HepG2 (cell line): ENCODE measurements around the gene PRKAG1. TPM values are rescaled to one million over a fixed set of nuclear protein-coding genes. Genes with fewer than 3 reads are reported as not detected.
A peak's percentile ranks its signal among the peaks of the same experiment; 100 is the strongest.

Experiments used
- CEBPG ChIP-seq: IDR thresholded peaks from 2 replicates; pipeline ENCODE4 v1.6.1; 2016
- GATAD1 ChIP-seq: IDR thresholded peaks from 2 replicates; pipeline ENCODE4 v1.6.1; 2016; ENCODE audit warnings: missing genetic modification reagents, missing compliant biosample characterization
- GTF3A ChIP-seq: sonication (generic); formaldehyde crosslinking; conservative IDR thresholded peaks from 2 replicates; pipeline ENCODE4 v1.4.0; 2020; ENCODE audit warnings: mild to moderate bottlenecking, missing genetic modification reagents
- HDAC6 ChIP-seq: fragments of 200-600 bp; sonication (generic); IDR thresholded peaks from 2 replicates; pipeline ENCODE4 v1.7.0; 2017; ENCODE audit warnings: mild to moderate bottlenecking, antibody characterized with exemption, low read length, low read depth
- IKZF1 ChIP-seq: fragments of 450-650 bp; IDR thresholded peaks from 2 replicates; pipeline ENCODE4 v1.7.1; 2016
- KAT2B ChIP-seq: fragments of 150-350 bp; IDR thresholded peaks from 2 replicates; pipeline ENCODE4 v1.6.1; 2014; ENCODE audit warnings: low read depth, low read length, borderline replicate concordance
- KLF12 ChIP-seq: sonication (generic); formaldehyde crosslinking; IDR thresholded peaks from 2 replicates; pipeline ENCODE4 v1.4.0; 2020; ENCODE audit warnings: missing genetic modification reagents, borderline replicate concordance
- MED1 ChIP-seq: sonication (generic); formaldehyde crosslinking; IDR thresholded peaks from 2 replicates; pipeline ENCODE4 v1.4.0; 2020; ENCODE audit warnings: missing genetic modification reagents
- MTERF4 ChIP-seq: sonication (generic); formaldehyde crosslinking; IDR thresholded peaks from 2 replicates; pipeline ENCODE4 v1.8.0; 2023; ENCODE audit warnings: mild to moderate bottlenecking, missing genetic modification reagents
- NFIC ChIP-seq: IDR thresholded peaks from 2 replicates; pipeline ENCODE4 v1.6.1; 2012; ENCODE audit warnings: mild to moderate bottlenecking, low read length, inconsistent platforms
- NR2F6 ChIP-seq, 2 experiments: IDR thresholded peaks; 2 replicates each; pipeline ENCODE4 v1.6.1; 2016; ENCODE audit warnings: antibody characterized with exemption in 1 of 2, mild to moderate bottlenecking in 1 of 2
- PLSCR1 ChIP-seq: sonication (generic); formaldehyde crosslinking; IDR thresholded peaks from 2 replicates; pipeline ENCODE4 v1.5.0; 2020; ENCODE audit warnings: missing genetic modification reagents, mild to moderate bottlenecking, borderline replicate concordance
- PRPF4 ChIP-seq: fragments of 200-400 bp; formaldehyde crosslinking; IDR thresholded peaks from 2 replicates; pipeline ENCODE4 v1.6.1; 2016; ENCODE audit warnings: low read length, low read depth; ENCODE audit not compliant: poor library complexity, severe bottlenecking
- RCOR2 ChIP-seq: IDR thresholded peaks from 2 replicates; pipeline ENCODE4 v1.6.1; 2016; ENCODE audit warnings: missing biosample characterization, missing genetic modification reagents
- RFX3 ChIP-seq: IDR thresholded peaks from 2 replicates; pipeline ENCODE4 v1.6.1; 2016; ENCODE audit warnings: missing biosample characterization, missing genetic modification reagents
- RFX5 ChIP-seq: IDR thresholded peaks from 2 replicates; pipeline ENCODE4 v1.6.1; 2011; ENCODE audit warnings: low read depth, low read length, improper control_type of control experiment
- SMC3 ChIP-seq: IDR thresholded peaks from 2 replicates; pipeline ENCODE4 v1.6.1; 2011; ENCODE audit warnings: low read length, improper control_type of control experiment
- SRY ChIP-seq: sonication (generic); formaldehyde crosslinking; IDR thresholded peaks from 2 replicates; pipeline ENCODE4 v1.8.0; 2022; ENCODE audit warnings: mild to moderate bottlenecking, missing genetic modification reagents
- STAG1 ChIP-seq: sonication (generic); formaldehyde crosslinking; IDR thresholded peaks from 2 replicates; pipeline ENCODE4 v1.4.0; 2020; ENCODE audit warnings: missing genetic modification reagents
- STAT6 ChIP-seq: sonication (generic); formaldehyde crosslinking; IDR thresholded peaks from 2 replicates; pipeline ENCODE4 v1.4.0; 2020; ENCODE audit warnings: missing genetic modification reagents, mild to moderate bottlenecking, borderline replicate concordance
- THYN1 ChIP-seq: sonication (generic); formaldehyde crosslinking; IDR thresholded peaks from 2 replicates; pipeline ENCODE4 v1.8.1; 2023; ENCODE audit warnings: low read depth, mild to moderate bottlenecking, moderate library complexity, missing genetic modification reagents, borderline replicate concordance
- ZBTB8A ChIP-seq: sonication (generic); formaldehyde crosslinking; IDR thresholded peaks from 2 replicates; pipeline ENCODE4 v1.4.0; 2020; ENCODE audit warnings: mild to moderate bottlenecking, low read depth, missing genetic modification reagents, borderline replicate concordance
- ZNF124 ChIP-seq: sonication (generic); formaldehyde crosslinking; IDR thresholded peaks from 2 replicates; pipeline ENCODE4 v1.4.0; 2020; ENCODE audit warnings: missing genetic modification reagents
- ZNF280B ChIP-seq: sonication (generic); formaldehyde crosslinking; IDR thresholded peaks from 2 replicates; pipeline ENCODE4 v1.5.0; 2020; ENCODE audit warnings: missing genetic modification reagents, mild to moderate bottlenecking, borderline replicate concordance
- ZNF546 ChIP-seq: sonication (generic); formaldehyde crosslinking; conservative IDR thresholded peaks from 2 replicates; pipeline ENCODE4 v1.8.1; 2023; ENCODE audit warnings: mild to moderate bottlenecking, missing genetic modification reagents
- ZNF567 ChIP-seq: sonication (generic); formaldehyde crosslinking; IDR thresholded peaks from 2 replicates; pipeline ENCODE4 v1.8.1; 2023; ENCODE audit warnings: mild to moderate bottlenecking, missing genetic modification reagents, borderline replicate concordance
- polyA plus RNA-seq, 8 experiments: library from polyadenylated mRNA; depleted of rRNA in 3 of 8; stranded (reverse) in 7 of 8; unstranded in 1 of 8; fragments of >200 nt; fragmentation: Illumina TruSeq in 4 of 8; extraction: Trizol in 4 of 8; gene quantifications; 2 replicates each; pipeline versions ENCODE4 v1.2.1 to v1.2.3, GENCODE V29; 2011 to 2016; ENCODE audit warnings: low read depth in 4 of 8, missing spikeins in 1 of 8, mixed read lengths in 1 of 8; ENCODE audit not compliant: insufficient read depth in 1 of 8
- total RNA-seq, 5 experiments: library from RNA; depleted of rRNA; stranded (reverse); fragments of >200 nt; fragmentation: Illumina TruSeq; extraction: Trizol; gene quantifications; 2 replicates each; pipeline ENCODE4 v1.2.3, GENCODE V29; 2016; ENCODE audit warnings: low read depth in 1 of 5

PRKAG1 gene
- total and polyA plus RNA-seq, 2 of the 13 experiments (the other 11 are each of a cell fraction or from before 2014, with no cell fraction given), result 26.1 to 32.8 TPM

GRCh38 chr12:48995086-48995879, 23.3 kb downstream of the PRKAG1 start (continued):
- TF ChIP-seq ZNF546 (no peak), PRPF4 (no peak), STAT6 (CRISPR knock-in tag) (no peak), RFX5 (no peak), THYN1 (CRISPR knock-in tag) (no peak), IKZF1 (no peak), STAG1 (CRISPR knock-in tag) (peak; percentile 69), MED1 (CRISPR knock-in tag) (no peak), KAT2B (no peak), SMC3 (0 out of 2 replicates have a peak, but pooled peaks have one; percentile 4), ZNF567 (CRISPR knock-in tag) (no peak), SRY (CRISPR knock-in tag) (no peak), GATAD1 (CRISPR knock-in tag) (no peak), PLSCR1 (CRISPR knock-in tag) (no peak), NFIC (no peak), KLF12 (no peak), NR2F6 (IDR thresholded peaks at IDR 0.05) (no peak), NR2F6 (CRISPR knock-in tag; IDR thresholded peaks at IDR 0.05) (no peak), RCOR2 (CRISPR knock-in tag) (no peak), ZNF124 (CRISPR knock-in tag) (no peak), RFX3 (CRISPR knock-in tag) (no peak), CEBPG (CRISPR knock-in tag) (no peak), ZBTB8A (CRISPR knock-in tag) (no peak), ZNF280B (CRISPR knock-in tag) (0 out of 2 replicates have a peak, but pooled peaks have one; percentile 17), HDAC6 (no peak), GTF3A (CRISPR knock-in tag) (no peak), MTERF4 (CRISPR knock-in tag) (no peak)
